H1 (cell line): Measurements from ENCODE around the gene SCGB1A1.

Experiments used
- ATF2 ChIP-seq: IDR thresholded peaks from 2 replicates; pipeline ENCODE4 v1.6.1; 2012; ENCODE audit warnings: low read length, inconsistent platforms
- CTCF ChIP-seq, 3 experiments: IDR thresholded peaks; 1 replicate in 2 of 3; 2 replicates in 1 of 3; pipeline versions ENCODE4 v1.5.1 to v1.6.1; 2011; ENCODE audit warnings: low read length in 3 of 3, mild to moderate bottlenecking in 3 of 3, inconsistent platforms in 2 of 3, low read depth in 1 of 3, moderate library complexity in 1 of 3; ENCODE audit not compliant: insufficient read depth in 1 of 3; ENCODE audit errors: control extremely low read depth in 1 of 3
- EGR1 ChIP-seq: IDR thresholded peaks from 2 replicates; pipeline ENCODE4 v1.6.1; 2011; ENCODE audit warnings: low read depth, low read length, borderline replicate concordance
- MAX ChIP-seq: IDR thresholded peaks from 2 replicates; pipeline ENCODE4 v1.6.1; 2012; ENCODE audit warnings: inconsistent platforms
- POLR2A ChIP-seq, 2 experiments: IDR thresholded peaks; 1 replicate in 1 of 2; 2 replicates in 1 of 2; pipeline ENCODE4 v1.6.1; 2011; ENCODE audit warnings: low read depth in 2 of 2, low read length in 2 of 2, mild to moderate bottlenecking in 2 of 2; ENCODE audit errors: control extremely low read depth in 1 of 2
- TAF1 ChIP-seq: IDR thresholded peaks from 2 replicates; pipeline ENCODE4 v1.6.1; 2011; ENCODE audit warnings: mild to moderate bottlenecking, low read depth, low read length
- TCF12 ChIP-seq: IDR thresholded peaks from 2 replicates; pipeline ENCODE4 v1.6.1; 2011; ENCODE audit warnings: low read depth, mild to moderate bottlenecking, low read length

- TF ChIP-seq ATF2 (no peak), CTCF (IDR thresholded peaks at IDR 0.05; ENCODE audit: control extremely low read depth in 1 of 3, insufficient read depth in 1 of 3, low read depth in 1 of 3, low read length in 3 of 3) (no peak), POLR2A (IDR thresholded peaks at IDR 0.05; ENCODE audit: control extremely low read depth in 1 of 2, low read depth in 2 of 2, low read length in 2 of 2) (no peak), TCF12 (no peak), TAF1 (no peak), EGR1 (no peak), MAX (no peak)
Observed at GRCh38 chr11:62449451-62449851, 30.6 kb downstream of the SCGB1A1 start.
